CD1c-positive myeloid dendritic cell (primary cell): Measurements from ENCODE around the gene NDUFV1.
"Not testable (repeated sequence)": the region's sequence is repeated elsewhere in the genome, so short reads cannot be mapped to it uniquely, and the experiment has no call there.

Source experiments
- DNase-seq: peaks from one replicate; pipeline ENCODE4 v3.0.0-alpha.2; 2016; ENCODE audit errors: extremely low spot score

The NDUFV1 gene

DNA sequence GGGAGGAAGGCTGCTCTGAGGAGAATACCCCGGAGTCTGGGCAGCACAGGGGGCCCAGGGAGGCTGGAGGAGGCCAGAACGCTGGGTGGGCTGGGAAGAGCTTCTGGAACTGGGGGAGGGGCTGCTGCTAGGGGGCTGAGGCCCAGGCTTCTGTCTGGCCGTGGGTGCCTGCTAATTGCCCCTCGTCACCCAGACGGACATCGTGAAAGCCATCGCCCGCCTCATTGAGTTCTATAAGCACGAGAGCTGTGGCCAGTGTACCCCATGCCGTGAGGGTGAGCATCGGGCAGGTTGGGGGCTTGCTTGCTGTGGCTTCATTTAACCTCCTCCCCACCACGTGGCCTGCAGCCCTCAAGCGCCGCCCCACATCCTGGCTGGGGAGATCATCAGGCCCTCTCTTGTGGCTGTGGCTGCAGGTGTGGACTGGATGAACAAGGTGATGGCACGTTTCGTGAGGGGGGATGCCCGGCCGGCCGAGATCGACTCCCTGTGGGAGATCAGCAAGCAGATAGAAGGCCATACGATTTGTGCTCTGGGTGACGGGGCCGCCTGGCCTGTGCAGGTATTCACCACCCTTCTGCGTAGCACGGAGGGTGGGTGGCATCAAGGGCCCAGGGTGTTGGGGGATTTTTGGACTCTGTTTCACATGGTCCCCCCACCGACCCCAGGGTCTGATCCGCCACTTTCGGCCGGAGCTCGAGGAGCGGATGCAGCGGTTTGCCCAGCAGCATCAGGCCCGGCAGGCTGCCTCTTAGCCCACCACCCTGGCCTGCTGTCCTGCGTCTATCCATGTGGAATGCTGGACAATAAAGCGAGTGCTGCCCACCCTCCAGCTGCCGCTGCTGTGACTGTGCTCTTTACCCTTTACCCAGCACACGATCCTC lies 5.2 kb downstream of the NDUFV1 start:
- no peak for DNase-seq

- DNase-seq, result no peak
These were observed 6.0 kb downstream of the NDUFV1 start for GRCh38 chr11:67612751-67613150.

DNA sequence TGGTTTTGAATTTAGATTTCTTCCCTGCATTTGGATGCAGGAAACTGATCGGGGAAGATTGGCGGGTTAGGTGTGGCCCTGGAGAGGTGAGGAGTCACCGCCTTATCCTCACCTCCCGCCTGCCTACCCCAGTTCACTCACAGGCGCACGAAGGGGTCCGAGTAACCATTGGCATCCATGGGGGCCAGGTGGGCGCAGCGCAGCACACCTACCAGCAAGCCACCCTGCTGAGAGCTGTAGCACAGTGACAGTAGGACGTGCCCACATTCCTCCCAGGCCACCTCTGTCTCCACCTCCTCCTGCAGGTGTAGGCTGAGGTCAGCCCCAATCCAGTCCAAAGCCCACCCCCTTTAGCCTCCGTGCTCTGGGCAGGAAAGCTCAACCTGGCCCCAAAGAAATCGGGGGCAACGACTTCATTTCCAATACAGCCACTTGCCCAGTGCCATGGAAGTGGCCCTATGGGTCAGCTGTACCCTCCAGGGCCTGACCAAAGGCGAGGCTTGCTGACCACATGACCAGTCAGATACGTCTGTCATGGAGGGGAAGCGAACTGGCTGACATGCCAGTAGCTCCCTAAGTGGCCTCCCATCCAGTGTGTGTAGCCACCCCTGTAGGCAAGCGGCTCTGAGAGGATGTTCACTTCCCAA lies 6.7 kb downstream of the NDUFV1 start:
- no peak for DNase-seq

GRCh38 chr11:67613960-67614715 lies 7.4 kb downstream of the NDUFV1 start:
- peak; percentile 93 for DNase-seq

- DNase-seq, result peak; percentile 26
These were observed 8.3 kb downstream of the NDUFV1 start for GRCh38 chr11:67614730-67615714.

DNA sequence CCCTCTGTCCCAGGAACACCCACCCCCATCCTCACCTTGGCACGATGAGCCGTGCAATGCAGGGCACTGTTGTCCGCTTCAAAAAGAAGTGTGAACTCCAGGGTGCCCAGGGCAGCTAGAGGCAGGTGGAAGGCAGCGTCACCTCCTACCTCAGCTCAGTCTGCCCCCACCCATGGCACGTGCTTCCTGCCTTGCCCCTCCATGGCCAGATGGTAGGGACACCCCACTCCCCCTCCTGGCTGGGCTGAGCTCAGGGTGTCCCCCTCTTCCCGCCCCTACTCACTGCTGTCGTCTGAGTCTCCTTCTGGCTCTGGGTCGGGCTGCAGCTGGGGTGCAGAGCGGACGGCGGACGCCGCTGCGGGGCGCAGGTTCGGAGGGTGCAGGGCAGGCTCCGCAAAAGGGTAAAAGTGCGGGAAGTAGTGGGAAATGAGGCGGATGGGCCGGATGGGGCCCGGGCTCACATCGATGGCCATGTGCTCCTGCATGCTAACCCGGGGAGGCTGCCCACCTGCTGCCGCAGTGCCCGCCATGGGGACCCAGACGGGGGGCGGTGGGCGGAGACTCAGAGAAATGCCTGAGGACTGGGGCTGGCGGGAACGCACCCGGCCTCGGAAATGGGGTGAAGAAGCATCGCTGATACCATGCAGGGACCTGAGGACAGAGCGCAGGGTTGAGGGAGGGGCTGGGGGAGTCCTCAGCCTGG lies 9.1 kb downstream of the NDUFV1 start:
- no peak for DNase-seq

DNA sequence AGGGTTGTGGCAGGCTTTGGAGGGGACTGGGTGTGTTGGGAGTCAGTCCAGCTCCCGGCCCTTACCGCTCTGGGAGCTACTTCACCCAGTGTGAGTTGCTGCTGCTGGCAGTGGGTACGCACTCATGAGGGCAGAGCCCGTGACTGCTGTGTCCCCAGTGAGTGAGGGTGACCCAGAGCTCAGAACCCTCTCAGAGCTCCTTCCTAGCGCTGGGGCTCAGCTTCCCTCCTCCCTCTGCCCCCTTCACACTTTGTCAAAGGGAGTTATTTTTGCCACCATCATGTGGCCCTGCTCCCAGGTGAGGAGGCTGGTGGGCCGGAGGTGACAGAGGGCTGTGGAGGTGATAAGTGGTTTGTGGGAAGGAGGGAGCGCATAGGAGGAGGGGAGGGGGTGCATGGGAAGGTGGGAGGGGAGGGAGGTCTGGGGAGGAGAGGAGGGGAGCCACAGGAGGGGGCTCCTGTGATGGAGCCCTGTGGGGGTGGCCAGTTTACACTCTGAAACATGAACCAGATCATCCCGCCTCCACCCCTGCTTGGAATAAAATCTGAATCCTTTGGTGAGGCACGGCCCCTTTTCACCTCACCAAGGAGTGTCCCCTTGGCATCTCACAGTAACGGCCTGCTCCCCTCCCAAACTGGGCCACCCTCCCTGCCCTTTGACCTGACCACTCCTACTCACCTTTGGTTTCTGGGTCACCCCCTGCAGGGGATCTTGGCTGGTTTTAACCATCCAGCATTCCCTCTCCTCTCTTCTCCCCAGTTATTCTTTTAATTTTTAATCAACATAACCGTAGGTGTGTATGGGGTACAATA lies 9.9 kb downstream of the NDUFV1 start:
- no peak for DNase-seq

GRCh38 chr11:67617243-67617953 lies 10.7 kb downstream of the NDUFV1 start:
- DNase-seq, result no peak

DNA sequence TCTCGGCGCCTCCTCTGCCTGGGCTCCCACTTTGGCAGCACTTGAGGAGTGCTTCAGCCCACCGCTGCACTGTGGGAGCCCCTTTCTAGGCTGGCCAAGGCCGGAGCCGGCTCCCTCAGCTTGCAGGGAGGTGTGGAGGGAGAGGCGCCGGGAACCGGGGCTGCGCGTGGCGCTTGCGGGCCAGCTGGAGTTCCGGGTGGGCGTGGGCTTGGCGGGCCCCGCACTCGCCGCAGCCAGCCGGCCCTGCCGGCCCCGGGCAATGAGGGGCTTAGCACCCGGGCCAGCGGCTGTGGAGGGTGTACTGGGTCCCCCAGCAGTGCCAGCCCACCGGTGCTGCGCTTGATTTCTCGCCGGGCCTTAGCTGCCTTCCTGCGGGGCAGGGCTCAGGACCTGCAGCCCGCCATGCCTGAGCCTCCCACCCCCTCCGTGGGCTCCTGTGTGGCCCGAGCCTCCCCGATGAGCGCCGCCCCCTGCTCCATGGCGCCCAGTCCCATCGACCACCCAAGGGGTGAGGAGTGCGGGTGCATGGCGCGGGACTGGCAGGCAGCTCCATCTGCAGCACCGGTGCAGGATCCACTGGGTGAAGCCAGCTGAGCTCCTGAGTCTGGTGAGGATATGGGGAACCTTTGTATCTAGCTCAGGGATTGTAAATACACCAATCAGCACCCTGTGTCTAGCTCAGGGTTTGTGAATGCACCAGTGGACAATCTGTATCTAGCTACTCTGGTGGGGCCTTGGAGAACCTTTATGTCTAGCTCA lies 12.3 kb downstream of the NDUFV1 start:
- DNase-seq, result not testable (repeated sequence)

GRCh38 chr11:67619683-67620618 lies 13.2 kb downstream of the NDUFV1 start:
- not testable (repeated sequence) for DNase-seq

DNA sequence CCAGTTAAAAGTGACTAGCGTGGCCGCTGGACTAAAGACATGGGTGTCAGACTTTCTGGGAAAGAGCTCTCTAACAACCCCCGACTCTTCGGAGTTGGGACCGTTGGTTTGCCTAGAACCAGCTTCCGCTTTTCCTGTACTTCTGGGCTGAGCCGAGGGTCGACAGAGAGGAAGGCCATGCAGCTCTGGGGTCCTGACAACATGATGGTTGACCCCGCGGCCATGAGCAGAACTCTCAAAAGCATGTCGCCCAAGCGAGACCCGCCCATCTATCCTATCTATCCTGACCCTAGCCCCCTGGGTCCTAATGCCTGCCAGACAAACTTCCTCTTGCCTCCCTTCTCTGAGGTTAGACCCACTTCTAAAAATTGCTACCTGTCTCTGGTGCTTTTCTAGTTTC lies 13.9 kb downstream of the NDUFV1 start:
- not testable (repeated sequence) for DNase-seq

- DNase-seq, result not testable (repeated sequence)
These were observed 15.2 kb downstream of the NDUFV1 start for GRCh38 chr11:67621928-67622327.

DNA sequence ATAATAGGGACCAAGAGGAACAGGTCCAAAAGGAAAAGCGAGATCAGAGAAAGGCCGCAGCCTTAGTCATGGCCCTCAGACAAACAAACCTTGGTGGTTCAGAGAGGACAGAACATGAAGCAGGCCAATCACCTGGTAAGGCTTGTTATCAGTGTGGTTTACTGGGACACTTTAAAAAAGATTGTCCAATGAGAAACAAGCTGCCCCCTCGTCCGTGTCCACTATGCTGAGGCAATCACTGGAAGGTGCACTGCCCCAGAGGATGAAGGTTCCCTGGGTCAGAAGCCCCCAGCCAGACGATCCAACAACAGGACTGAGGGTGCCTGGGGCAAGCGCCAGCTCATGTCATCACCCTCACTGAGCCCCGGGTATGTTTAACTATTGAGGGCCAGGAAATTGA lies 16.2 kb downstream of the NDUFV1 start:
- DNase-seq, result not testable (repeated sequence)

DNA sequence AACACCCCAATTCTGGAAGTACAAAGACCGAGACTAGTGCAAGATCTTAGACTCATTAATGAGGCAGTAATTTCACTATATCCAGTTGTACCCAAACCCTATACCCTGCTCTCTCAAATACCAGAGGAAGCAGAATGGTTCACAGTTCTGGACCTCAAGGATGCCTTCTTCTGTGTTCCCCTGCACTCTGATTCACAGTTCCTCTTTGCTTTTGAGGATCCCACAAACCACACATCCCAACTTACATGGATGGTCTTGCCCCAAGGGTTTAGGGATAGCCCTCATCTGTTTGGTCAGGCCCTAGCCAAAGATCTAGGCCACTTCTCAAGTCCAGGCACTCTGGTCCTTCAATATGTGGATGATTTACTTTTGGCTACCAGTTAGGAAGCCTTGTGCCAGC lies 17.1 kb downstream of the NDUFV1 start:
- DNase-seq, result not testable (repeated sequence)

- not testable (repeated sequence) for DNase-seq
These were observed 19.5 kb downstream of the NDUFV1 start for GRCh38 chr11:67626131-67626833.

- no peak for DNase-seq
These were observed 20.2 kb downstream of the NDUFV1 start for GRCh38 chr11:67626970-67627369.

GRCh38 chr11:67627441-67627811 lies 20.7 kb downstream of the NDUFV1 start:
- DNase-seq, result no peak
